NOMO-1 (cell line): ENCODE measurements around the gene TFDP2.
A peak's percentile ranks its signal among the peaks of the same experiment; 100 is the strongest.
"Not testable (repeated sequence)": the region's sequence is repeated elsewhere in the genome, so short reads cannot be mapped to it uniquely, and the experiment has no call there.

Source experiments
- DNase-seq, 2 experiments: peaks; one replicate each; lab custom pipeline; 2025; ENCODE audit not compliant: unreplicated experiment in 2 of 2; lab: John Stamatoyannopoulos, UW

The TFDP2 gene

GRCh38 chr3:142148792-142149672 lies at the start of gene TFDP2:
Gene TFDP2, minus strand, starts transcription at chr3:142149544. Its CDS starts 47,795 bp downstream, at chr3:142101749.
- DNase-seq: peak; percentile 89 to 96

DNA sequence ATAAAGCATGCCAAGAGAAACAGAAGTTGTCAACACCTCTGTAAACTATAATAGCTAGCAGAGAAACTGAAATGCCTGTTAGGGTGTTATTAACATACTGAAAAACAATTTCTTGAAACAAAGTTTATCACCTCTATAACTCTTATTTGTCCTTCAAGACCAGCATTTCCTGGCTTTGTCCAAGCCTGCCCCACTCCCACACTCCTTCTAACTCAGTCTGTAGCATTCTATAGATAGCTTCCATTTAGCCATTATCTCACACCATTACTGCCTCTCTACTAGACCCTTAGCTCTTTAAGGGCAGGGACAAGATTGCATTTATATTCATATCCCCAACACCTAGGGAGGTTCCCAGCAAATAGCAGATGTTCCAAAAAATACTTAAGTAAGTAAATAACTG lies 39.5 kb upstream of the TFDP2 start:
- DNase-seq: no peak

GRCh38 chr3:142180761-142181362 lies 31.5 kb upstream of the TFDP2 start:
- peak; percentile 33 to 42 for DNase-seq

- DNase-seq: no peak
These were observed 26.1 kb upstream of the TFDP2 start for GRCh38 chr3:142175478-142175877.

DNA sequence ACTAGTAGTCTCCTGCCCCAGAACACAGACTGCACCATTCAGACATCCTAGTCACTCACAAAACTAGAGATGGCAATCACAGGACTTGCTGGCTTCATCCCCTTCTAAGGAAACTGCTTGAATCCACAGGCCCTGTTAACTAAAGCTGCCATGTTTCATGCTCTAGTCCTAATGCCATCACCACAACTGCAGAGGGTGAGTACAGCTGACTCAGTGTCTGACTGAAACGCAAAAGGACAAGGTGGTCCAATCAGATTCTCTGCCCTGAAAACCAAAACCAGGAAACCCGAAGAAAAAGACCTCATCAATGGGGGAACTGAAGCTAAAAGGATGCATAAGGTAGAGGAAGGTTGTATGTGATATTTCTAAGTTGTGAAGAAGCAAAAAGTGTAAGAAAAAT lies 25.2 kb upstream of the TFDP2 start:
- no peak for DNase-seq

- no peak for DNase-seq
These were observed 19.2 kb upstream of the TFDP2 start for GRCh38 chr3:142168514-142168913.

DNA sequence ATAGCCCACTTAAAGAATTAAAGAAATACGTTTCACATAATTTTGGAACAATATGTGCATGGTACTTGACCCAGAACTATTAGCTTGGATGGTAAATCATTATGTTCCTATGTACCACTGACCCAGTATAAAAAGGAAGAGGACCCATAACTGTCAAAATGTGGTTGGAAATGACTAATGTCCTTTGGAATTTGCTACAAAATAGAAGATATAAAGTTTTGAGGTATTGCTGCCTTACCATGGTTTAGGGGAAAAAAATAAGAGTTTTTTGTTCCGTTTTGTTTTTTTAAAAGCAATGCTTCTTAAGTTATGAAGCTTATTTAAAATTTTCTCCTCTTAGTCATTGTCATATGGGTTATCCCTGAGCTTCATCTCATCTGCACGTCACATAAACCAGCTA lies 15.8 kb upstream of the TFDP2 start:
- DNase-seq: no peak

DNA sequence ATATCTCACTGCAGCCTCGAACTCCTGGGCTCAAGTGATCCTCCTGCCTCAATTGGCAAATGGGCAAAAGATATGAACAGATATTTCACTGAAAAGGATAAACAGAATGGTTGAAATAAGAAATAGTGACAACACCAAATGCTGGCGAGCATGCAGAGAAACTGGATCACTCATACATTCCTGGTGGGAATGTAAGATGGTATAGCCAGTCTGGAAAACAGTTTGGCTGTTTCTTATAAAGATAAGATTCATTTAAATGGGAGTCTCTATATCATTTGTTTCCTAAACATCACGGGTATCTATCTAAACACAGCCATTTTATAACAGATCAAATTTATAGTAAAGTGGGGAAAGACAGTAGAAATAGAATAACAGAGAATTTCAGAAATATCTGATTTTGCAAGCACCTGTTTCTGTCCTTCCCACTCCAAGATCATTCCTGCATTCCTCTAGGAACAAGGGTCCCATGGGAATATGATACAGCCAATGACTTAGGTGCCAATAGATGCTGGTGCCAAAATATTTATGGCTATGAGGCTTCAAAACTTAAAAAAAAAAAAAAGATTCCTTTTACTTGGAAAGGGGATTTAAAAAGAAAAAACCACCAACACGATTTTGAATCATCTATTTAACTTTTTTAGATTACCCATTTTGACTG lies 9.9 kb upstream of the TFDP2 start:
- no peak for DNase-seq

DNA sequence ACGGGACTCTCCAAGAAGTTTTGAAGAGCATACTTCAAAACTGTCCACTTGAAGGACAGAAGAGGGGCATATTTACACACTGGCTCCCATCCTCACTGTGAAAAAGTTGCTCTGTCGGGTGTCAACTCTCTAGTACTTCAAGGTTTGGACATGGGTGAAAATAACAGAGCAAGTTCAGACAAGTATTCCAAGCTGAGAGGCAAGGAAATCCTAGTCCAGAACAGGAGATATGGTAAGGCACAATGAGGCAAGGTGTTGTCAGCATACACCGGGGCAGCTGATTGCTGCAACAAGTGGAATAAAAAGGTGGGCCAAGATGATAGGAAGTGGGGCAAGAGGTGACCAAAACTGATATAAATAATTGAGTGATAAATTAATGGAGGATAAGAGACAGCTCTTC lies 4.8 kb upstream of the TFDP2 start:
- no peak for DNase-seq

DNA sequence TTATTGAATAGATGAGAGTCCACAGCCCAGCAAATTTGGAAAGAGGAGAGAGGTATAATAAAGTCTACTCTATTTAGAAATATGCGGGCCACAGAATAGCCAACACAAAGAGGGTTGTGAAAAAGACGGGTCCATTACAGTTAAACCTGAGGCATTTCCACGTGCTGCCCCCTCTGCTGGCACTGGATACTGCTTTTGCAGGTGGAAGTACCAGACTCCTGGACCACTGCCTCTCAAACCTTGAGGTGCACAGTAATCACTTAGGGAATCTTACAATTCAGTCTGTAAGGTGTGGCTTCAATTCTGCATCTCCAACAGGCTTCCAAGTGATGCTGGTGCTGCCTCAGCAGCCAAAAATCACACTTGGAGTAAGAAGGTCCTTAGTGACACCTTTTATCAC lies 3.0 kb upstream of the TFDP2 start:
- DNase-seq: no peak

- no peak for DNase-seq
These were observed 2.5 kb upstream of the TFDP2 start for GRCh38 chr3:142151828-142152227.

DNA sequence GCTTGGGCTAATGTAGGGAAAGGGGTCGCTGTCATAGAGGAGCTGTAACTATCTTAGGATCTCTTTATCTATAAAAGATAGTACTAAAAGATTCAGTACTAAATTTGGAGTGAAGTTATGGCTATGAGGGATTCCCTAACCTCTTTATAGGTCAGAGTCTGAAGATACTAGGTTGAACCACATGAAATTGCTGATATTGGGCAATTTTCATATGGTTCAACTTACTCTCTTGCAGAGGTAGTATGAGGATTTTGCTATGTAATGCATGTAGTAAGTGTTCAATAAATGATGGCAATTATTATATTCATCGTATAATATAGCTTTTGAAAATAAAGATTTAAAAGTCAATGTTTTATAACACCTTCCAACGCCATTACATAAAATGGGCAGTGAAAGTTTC lies 1.9 kb upstream of the TFDP2 start:
- no peak for DNase-seq

GRCh38 chr3:142150271-142150670 lies 927 bp upstream of the TFDP2 start:
- no peak for DNase-seq

DNA sequence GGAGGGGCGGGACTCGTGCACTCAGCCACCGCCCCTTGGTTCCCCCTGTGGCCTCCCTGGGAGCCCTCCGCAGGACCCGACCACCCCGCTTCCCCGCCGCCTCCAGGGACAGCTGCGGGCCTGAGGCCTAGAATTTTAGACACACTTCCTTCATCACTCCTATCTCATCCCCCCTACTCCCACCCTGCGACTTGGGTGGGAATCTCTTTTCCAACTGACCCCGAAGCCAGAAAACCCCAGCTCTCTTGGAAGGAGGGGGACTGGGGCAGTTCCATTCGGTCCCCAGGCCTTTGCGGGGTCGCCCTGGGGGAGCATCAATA lies 289 bp upstream of the TFDP2 start:
- no peak for DNase-seq

DNA sequence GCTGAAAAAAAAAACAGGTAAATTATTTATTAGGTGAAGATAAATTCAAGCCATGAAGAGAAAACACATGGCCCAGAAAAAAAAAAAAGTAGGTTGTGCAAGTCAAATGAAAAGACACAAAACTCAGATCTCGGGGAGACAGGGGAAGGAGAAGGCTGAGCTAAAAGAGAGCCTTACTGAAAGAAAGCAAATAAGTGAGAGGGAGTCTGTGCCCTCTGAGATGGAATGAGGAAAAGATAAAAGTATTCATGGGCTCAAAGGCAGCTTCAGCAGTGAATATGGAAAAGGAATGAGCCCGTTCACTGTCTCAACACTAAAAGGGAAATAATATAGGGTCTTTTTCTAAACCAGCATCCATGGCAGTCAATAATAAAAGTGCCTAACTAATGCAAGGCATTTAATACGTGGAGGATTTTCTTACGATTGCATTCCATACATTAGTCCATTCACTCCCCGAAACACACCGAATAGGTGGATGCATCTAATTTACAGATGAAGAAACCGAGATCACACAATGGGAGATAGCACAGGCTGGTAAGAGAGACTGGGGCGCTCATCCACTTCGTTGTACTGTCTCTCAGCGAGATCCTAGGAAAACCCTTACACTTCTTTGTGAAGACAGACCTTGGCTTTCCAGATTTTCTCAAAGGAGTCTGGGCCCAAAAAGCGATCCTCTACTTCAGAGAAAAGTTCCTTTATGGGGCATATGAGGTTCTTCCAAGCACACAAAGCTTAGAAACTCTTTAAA lies 1.1 kb downstream of the TFDP2 start:
- DNase-seq: no peak

- DNase-seq: not testable (repeated sequence)
These were observed 4.8 kb downstream of the TFDP2 start for GRCh38 chr3:142144587-142144986.

GRCh38 chr3:142140608-142141285 lies 8.6 kb downstream of the TFDP2 start:
- DNase-seq: not testable (repeated sequence)

- not testable (repeated sequence) for DNase-seq
These were observed 12.3 kb downstream of the TFDP2 start for GRCh38 chr3:142137089-142137488.

DNA sequence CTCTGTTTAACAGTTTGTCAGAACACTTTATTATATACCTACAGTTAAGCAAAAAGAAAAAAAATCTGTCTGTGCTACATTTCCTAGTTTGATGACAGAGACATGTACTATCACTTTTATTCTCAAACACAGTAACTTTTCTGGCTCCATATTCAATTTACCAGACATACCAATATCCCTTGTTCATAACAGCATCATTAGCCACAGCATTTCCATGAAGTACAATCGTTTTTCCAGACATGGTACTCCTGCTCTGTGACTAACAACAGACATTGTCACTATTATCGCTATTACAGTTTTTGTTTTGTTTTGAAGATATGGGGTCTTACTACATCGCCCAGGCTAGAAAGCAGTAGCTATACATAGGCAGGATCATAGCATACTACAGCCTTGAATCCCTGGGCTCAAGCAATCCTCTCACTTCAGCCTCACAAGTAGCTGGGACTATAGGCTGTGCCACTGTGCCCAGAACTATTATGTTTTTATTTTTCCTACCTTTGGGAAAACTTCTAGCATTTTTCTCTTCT lies 14.5 kb downstream of the TFDP2 start:
- no peak for DNase-seq

DNA sequence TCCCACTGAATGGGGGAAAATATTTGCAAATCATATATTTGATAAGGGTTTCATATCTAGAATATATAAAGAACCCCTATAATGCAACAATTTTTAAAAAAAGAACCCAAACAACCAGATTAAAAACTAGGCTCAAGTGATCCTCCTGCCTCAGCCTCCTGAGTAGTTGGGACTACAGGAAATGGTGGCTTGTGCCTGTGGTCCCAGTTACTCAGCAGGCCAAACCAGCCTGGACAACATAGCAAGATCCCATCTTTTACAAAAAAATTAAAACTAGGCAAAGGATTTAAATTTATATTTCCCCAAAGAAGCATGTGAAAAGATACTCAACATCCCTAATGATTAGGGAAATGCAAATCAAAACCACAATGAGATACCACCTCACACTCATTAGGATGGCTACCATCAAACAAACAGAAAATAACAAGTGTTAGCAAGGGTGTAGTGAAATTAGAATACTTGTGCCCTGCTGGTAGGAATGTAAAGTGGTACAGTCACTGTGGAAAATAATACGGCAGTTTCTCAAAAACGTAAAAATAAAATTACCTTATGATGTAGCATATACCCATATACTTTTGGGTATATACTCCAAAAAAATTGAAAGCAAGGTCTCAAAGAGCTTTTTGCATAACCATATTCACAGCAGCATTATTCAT lies 19.7 kb downstream of the TFDP2 start:
- DNase-seq: no peak
